ENCODE data around the gene ACY1.

ACY1 gene

DNA sequence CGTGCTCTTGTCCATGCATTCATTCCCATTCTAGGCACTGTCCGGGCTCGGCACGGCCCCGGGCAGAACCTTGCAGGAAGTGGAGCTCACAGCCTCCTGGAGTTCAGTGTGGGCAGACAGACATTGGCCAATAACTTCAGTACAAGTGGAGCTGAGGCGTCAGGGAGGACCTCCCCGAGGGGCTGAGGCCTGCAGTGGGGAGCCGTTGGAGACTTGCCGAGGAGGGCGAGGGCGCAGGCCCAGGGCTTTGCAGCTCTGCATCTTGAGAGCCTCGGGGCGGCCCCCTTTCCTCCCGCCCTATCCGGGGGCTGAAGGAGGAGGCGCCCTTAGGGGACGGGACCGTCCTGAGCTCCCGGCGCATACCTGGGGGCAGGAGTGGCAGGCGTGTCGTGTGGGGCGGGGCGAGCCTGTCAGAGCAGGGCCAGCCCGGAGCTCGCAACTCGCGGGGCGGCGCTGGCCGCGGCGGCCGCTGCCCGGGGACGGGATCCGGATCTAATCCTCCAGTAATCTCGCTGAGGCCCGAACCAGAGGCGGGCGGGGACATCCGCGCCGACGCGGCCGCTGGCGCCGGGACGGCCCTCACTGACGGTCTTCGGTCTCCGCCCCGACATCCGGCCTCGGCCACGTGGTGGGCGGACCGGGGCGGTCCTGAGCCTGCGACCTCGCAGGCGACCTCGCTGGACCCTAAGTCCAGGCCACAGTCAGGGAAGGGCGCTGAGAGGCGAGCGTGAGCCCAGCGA lies at the start of gene ACY1:
ACY1 (plus strand) TSS at position 698 of the 740 bp plus-strand sequence. CDS start 530 bp downstream, outside the sequence.
- TF ChIP-seq CSDC2 (CRISPR knock-in tag; IDR thresholded peaks at IDR 0.05): no peak
- 0 out of 2 replicates have a peak, but pooled peaks have one; percentile 29 for TF ChIP-seq ZFP3 (CRISPR knock-in tag; IDR thresholded peaks at IDR 0.05)
- TF ChIP-seq ARNTL (CRISPR knock-in tag; IDR thresholded peaks at IDR 0.05; ENCODE audit: borderline replicate concordance, low read depth): no peak
- ATAC-seq: peak; percentile 89

DNA sequence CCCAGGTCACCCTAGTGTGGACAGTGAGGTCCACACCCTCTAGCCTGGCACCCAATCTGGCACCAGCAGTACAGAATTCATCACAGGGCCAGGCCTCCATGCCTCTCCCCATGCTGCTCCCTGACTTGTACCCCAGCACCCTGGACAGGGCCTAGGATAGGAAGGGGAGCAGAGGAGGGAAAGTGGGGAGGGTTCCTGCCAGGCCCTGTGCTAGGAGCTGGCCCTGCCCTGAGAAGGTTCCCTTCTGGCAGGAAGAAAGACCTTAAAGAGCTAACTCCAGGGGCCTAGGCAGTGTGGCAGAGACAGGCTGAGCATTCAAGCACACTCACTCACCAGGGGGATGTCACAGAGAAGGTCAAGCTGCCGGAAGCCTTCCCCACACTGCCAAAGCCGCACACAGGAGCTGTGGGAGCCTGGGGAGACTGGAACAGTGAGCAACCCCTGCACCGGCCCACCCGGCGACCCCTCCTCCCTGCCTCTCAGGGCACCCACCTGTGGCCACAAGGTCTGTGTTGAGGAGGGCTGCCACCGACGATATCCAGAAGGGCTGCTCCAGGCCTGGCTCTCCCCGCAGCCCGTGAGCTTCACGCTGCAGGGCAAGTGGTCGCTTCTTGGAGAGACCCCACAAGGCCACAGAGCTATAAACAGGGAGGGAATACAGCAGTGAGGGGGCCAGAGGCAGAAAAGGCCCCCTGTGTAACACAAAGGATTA lies 49.0 kb upstream of the ACY1 start:
- TF ChIP-seq ESRRG (CRISPR knock-in tag; IDR thresholded peaks at IDR 0.05) (no peak), ZFP30 (CRISPR knock-in tag; IDR thresholded peaks at IDR 0.05) (no peak), CSRNP3 (CRISPR knock-in tag; IDR thresholded peaks at IDR 0.05) (no peak), TSHZ2 (CRISPR knock-in tag; IDR thresholded peaks at IDR 0.05) (no peak), ZNF565 (CRISPR knock-in tag; conservative IDR thresholded peaks at IDR 0.05; ENCODE audit: low read depth) (no peak), CSDC2 (CRISPR knock-in tag; IDR thresholded peaks at IDR 0.05) (no peak), SNAI2 (CRISPR knock-in tag; IDR thresholded peaks at IDR 0.05) (no peak), BACH2 (CRISPR knock-in tag; IDR thresholded peaks at IDR 0.05; ENCODE audit: borderline replicate concordance) (no peak)
- TF ChIP-seq, protein P1, sequence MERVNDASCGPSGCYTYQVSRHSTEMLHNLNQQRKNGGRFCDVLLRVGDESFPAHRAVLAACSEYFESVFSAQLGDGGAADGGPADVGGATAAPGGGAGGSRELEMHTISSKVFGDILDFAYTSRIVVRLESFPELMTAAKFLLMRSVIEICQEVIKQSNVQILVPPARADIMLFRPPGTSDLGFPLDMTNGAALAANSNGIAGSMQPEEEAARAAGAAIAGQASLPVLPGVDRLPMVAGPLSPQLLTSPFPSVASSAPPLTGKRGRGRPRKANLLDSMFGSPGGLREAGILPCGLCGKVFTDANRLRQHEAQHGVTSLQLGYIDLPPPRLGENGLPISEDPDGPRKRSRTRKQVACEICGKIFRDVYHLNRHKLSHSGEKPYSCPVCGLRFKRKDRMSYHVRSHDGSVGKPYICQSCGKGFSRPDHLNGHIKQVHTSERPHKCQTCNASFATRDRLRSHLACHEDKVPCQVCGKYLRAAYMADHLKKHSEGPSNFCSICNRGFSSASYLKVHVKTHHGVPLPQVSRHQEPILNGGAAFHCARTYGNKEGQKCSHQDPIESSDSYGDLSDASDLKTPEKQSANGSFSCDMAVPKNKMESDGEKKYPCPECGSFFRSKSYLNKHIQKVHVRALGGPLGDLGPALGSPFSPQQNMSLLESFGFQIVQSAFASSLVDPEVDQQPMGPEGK (CRISPR knock-in tag; IDR thresholded peaks at IDR 0.05; ENCODE audit: borderline replicate concordance): no peak
- ATAC-seq: no peak

DNA sequence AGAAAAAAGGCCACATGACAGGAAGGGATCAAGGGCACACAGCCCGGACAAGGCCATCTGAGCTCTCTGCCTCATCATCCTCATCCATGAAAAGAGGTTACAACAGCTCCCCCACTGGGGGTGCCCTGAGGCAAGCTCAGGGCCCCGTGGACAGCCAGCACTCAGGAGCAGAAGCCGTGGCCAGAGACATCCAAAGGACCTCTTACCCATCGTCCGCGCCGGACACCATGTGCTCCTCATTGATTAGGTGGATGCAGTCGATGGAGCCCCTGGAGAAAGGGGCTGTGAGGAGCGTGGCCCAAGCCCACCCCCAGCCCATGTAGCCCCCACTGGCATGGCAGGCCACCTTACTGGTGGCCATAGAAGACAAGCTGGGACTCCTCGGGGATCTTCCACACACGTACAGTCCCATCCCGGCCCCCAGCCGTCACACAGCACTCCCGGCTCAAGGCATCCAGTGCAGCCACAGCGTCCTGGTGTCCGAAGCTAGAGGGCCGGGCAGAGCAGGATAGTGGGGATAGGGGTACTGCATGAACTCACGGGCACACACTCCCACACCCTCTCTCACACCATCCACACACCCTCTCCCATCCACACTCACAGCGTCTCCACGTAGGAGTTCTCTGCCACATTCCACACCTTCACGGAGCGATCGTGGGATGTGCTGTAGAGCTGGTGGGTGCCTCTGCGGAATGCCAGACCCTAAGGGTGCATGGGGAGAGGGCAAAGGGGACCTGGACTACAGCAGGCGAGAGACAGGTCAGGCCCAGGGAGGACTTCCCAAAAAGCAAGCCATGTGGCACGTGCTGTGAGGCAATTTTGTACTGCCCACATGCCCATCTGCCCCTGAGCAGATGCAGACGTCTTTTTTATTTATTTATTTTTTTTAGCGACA lies 48.1 kb upstream of the ACY1 start:
- TF ChIP-seq, protein P1 (CRISPR knock-in tag; IDR thresholded peaks at IDR 0.05; ENCODE audit: borderline replicate concordance): no peak
- TF ChIP-seq ARNTL (CRISPR knock-in tag; IDR thresholded peaks at IDR 0.05; ENCODE audit: borderline replicate concordance, low read depth) (no peak), ESRRG (CRISPR knock-in tag; IDR thresholded peaks at IDR 0.05) (no peak), RARB (CRISPR knock-in tag; IDR thresholded peaks at IDR 0.05) (no peak), ZNF70 (CRISPR knock-in tag; IDR thresholded peaks at IDR 0.05) (no peak)
- TF ChIP-seq, protein P2, sequence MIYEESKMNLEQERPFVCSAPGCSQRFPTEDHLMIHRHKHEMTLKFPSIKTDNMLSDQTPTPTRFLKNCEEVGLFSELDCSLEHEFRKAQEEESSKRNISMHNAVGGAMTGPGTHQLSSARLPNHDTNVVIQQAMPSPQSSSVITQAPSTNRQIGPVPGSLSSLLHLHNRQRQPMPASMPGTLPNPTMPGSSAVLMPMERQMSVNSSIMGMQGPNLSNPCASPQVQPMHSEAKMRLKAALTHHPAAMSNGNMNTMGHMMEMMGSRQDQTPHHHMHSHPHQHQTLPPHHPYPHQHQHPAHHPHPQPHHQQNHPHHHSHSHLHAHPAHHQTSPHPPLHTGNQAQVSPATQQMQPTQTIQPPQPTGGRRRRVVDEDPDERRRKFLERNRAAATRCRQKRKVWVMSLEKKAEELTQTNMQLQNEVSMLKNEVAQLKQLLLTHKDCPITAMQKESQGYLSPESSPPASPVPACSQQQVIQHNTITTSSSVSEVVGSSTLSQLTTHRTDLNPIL (CRISPR knock-in tag; IDR thresholded peaks at IDR 0.05; ENCODE audit: low read depth): no peak
- ATAC-seq: no peak
